Right ventricle myocardium inferior (tissue), 1 donor: ENCODE measurements around the gene PEX14. TPM values are rescaled to one million over a fixed set of nuclear protein-coding genes. Genes with fewer than 3 reads are reported as not detected.

Experiments used
- ATAC-seq: fragments of 200-7000 bp; cut with Tn5 transposase; one replicate; pipeline ENCODE4 v1.9.1; 2020; ENCODE audit warnings: mild to moderate bottlenecking, moderate library complexity
- DNase-seq: peaks from one replicate; pipeline ENCODE4 v3.0.0; 2021; ENCODE audit errors: missing footprints
- intact Hi-C: fragments of 100-400 bp; cut with DNase I; formaldehyde crosslinking; loops from one replicate; pipeline ENCODE4 v1.11.0; 2022
- total RNA-seq: library from RNA; stranded (reverse); fragmentation: NEBNext Ultra II Directional; extraction: Animal tissue kit (Norgen Biotek cat#: 25700); gene quantifications from one replicate; pipeline ENCODE4 v1.2.1, GENCODE V29; 2021
- donor health status: DM: no; HTN: yes; CAD: no; lungs with severe emphysema.

Gene PEX14
- total RNA-seq, 1 donor from 2014 or later: 17.8 TPM

- ATAC-seq (no peak), DNase-seq (no peak)
- intact Hi-C loops: no loop called here
Observed at GRCh38 chr1:10674222-10674621, 199.5 kb downstream of the PEX14 start.

DNA sequence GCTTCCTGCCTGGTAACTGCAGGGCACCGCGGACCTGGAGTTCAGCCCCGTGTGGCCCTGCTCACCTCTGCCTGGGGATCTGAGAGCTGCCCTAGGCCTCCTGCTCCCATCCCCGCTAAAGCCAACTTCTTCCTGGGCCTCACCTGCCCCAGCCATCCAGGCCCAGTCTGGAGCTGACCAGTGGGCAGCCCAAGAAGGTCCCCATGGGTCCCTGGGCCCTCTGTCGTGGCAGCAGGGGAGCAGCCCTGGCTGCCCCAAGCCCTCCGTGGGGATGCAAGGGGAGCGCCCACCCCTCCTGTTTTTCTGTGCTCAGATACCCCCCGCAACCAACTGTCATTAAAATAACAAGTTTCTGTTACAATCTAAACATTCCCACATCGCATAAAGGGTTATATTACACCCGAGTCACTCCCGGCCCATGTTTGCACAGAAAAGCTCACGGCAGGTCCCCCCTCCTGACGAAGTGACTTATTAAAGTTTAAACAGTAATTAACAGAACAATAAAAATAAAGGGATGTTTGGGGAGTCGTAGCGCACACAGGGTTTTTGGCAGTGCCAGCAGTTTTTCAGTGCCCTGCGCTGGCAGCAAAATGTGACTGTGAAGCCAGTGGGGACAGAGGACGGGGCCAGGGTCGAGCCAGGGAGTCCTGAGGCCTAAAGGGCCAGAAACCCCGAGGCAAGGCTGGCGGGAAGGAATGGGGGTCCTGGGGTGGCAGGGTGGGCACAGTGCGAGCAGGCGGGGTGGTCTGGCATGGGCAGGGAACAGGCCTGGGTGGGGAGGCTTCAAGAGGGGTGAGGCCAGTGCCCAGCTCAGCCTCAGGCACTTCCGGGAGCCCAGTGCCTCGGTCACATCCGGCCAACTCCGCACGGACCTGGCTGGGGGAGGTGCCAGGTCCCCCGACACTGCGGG lies 200.2 kb downstream of the PEX14 start:
- ATAC-seq (no peak), DNase-seq (no peak)
- intact Hi-C loops: no loop called here

- intact Hi-C loops: no loop called here
- DNase-seq (no peak), ATAC-seq (no peak)
Observed at GRCh38 chr1:10675813-10676212, 201.1 kb downstream of the PEX14 start.

GRCh38 chr1:10676963-10677362 lies 202.2 kb downstream of the PEX14 start:
- no peak for ATAC-seq
- intact Hi-C loops: no loop called here
- DNase-seq: no peak

DNA sequence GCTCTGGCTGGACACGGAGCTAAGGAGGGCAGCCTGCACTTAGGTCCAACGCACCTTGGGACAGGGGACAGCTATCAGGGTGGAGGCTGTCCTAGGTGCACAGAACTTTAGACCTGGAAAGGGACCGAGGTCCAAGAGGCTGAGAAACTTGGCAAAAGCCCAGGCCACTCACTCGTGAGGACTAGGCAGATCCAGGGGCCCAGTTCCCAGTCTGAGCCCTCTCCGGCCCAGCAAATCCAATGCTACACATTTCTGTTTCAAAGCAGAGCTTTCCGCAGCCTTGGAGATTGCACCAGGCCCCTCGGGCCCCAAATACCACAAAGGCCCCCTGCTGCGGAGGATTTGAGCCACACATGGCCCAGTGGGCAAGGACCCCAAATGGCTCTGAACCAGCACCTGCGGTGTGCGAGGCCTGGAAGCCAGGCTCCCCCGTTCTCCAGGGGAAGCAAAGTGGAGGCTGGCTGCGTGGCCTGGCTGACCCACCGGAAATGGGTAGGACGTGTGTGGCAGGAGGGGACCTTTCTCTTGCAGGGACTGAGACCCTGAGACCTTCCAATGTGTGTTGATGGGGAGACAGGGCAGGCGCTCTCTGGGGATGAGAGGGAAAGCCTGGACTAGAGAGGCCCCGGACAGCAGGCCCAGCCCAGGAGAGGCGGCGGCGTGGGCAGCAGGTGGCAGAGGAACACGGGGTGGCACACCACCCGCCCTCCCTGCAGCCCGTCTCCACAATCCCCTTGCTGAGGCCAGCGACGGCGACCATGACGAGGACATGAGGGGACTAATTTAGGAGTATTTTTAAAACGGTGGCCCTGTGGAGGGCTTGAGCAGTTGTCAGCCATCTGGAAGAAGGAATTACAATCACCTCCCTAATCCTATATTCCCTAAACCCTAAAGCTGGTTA lies 203.0 kb downstream of the PEX14 start:
- DNase-seq (no peak), ATAC-seq (peak; percentile 33)
- intact Hi-C loops: no loop called here

- intact Hi-C loops: no loop called here
- DNase-seq (no peak), ATAC-seq (no peak)
Observed at GRCh38 chr1:10678402-10678801, 203.7 kb downstream of the PEX14 start.

DNA sequence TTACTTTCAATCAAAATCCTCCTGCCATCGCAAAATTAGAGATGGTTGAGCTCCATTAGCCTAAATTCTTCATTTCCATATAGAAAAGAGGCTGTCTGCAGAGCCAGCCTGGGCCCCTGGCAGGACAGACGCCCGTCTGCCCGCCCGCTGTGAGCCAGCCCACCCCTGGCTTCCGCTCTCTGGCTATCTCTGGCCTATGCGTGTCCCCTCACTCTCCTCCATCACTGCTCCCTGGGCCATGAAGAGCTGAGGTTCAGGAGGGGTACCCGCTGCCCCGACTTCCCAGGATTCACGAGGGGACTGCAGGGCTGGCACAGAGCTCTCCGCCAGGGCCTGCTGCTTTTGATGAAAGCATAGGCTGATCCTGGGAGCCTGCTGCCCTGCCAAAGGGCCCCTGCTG lies 204.1 kb downstream of the PEX14 start:
- no peak for ATAC-seq
- intact Hi-C loops: no loop called here
- no peak for DNase-seq

DNA sequence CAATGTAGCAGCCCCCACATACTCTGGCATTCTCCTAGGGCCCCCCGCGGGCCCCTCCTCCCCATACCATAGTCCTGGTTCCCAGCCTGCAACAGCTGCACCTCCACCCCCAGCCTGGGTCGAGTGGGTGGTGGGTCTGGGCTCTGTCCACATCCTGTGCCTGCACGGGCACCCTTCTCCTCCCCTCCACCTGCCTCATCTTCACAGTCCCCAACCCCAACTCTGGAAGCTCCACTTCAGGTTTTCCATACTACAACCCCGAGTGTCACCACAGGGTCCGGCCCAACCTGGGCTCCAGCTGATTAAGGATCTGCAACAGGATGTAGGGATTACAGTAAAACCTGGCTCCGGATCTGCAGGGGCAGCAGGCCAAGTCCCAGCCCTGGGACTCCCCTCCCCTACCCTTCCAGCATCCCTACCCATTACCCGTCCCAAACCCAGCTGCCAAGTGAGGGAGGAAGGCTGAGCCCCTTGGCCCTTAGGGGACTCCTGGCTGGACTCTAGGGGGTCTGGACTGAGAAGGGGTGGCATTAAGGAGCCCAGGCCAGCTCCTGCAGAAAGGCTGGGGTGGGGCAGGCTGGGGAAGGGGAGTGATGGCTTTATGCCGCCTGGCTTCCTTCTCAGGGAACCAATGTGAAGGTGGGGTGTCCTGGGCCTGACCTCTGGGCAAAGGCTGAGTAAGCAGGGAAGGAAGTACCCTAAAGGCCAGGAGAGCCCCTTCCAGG lies 204.9 kb downstream of the PEX14 start:
- ATAC-seq: no peak

More for the DNA sequence above, 204.9 kb downstream of the PEX14 start:
- intact Hi-C loops: loop anchor here (5.0 kb wide), 1 partner anchor 43 kb away; no protein-coding TSS in a partner anchor
- no peak for DNase-seq

Other genes starting within 250 kb of the PEX14 start
- 42.1 TPM for gene PGD, start 75.9 kb upstream of the PEX14 start, total RNA-seq
- gene CENPS, start 44.5 kb upstream of the PEX14 start, total RNA-seq: 7.6 TPM
- gene CORT, start 24.9 kb upstream of the PEX14 start, total RNA-seq: 0.32 TPM
- gene DFFA, start 2.4 kb upstream of the PEX14 start, total RNA-seq: 24.0 TPM